Progenitor cell of endocrine pancreas (in vitro differentiated cells): ENCODE data around the gene DEFB119. TPM values are rescaled to one million over a fixed set of nuclear protein-coding genes. Genes with fewer than 3 reads are reported as not detected.

Experiments used
- DNase-seq: peaks from one replicate; pipeline ENCODE4 v3.0.0; 2021; ENCODE audit warnings: low spot score; ENCODE audit not compliant: unreplicated experiment
- H3K27ac Mint-ChIP-seq: 2 replicates; pipeline ENCODE4 v1.8.0; 2021; ENCODE audit warnings: mild to moderate bottlenecking, moderate library complexity, mixed read lengths
- H3K27me3 Mint-ChIP-seq: 2 replicates; pipeline ENCODE4 v1.8.0; 2021; ENCODE audit warnings: mixed read lengths
- H3K36me3 Mint-ChIP-seq: 2 replicates; pipeline ENCODE4 v1.8.0; 2022; ENCODE audit warnings: mixed read lengths; ENCODE audit not compliant: insufficient read depth
- H3K4me1 Mint-ChIP-seq: 2 replicates; pipeline ENCODE4 v1.8.0; 2021; ENCODE audit warnings: low read depth, mixed read lengths
- H3K4me3 Mint-ChIP-seq: 2 replicates; pipeline ENCODE4 v1.8.0; 2021; ENCODE audit warnings: low read depth, mild to moderate bottlenecking, moderate library complexity, mixed read lengths
- H3K9me3 Mint-ChIP-seq: 2 replicates; pipeline ENCODE4 v1.8.0; 2021; ENCODE audit warnings: low read depth, mixed read lengths
- CTCF ChIP-seq: fragments of 200-600 bp; sonication (generic); IDR thresholded peaks from one replicate; pipeline ENCODE4 v1.5.0; 2021; ENCODE audit warnings: antibody characterized with exemption, mild to moderate bottlenecking; ENCODE audit not compliant: unreplicated experiment
- total RNA-seq: library from RNA; stranded (reverse); gene quantifications from 2 replicates; pipeline ENCODE4 v1.2.1, GENCODE V29; 2021

DEFB119 gene
- total RNA-seq, 1 donor from 2014 or later, result not detected

- peaks cover 8% of the 10 kb centered on the region for H3K36me3 Mint-ChIP-seq
- no peak overlapping the region for H3K4me3 Mint-ChIP-seq
- H3K27ac Mint-ChIP-seq, result no peak overlapping the region
- H3K9me3 Mint-ChIP-seq, result peaks cover 76% of the 10 kb centered on the region
- no peaks in the 10 kb centered on the region for H3K4me1 Mint-ChIP-seq
- no peak for DNase-seq
- no peak for TF ChIP-seq CTCF
- H3K27me3 Mint-ChIP-seq, result no peaks in the 10 kb centered on the region
These were observed 25.3 kb upstream of the DEFB119 start for GRCh38 chr20:31415653-31416052.

- no peak for TF ChIP-seq CTCF
- no peaks in the 10 kb centered on the region for H3K27me3 Mint-ChIP-seq
- no peak overlapping the region for H3K4me3 Mint-ChIP-seq
- DNase-seq, result no peak
- H3K36me3 Mint-ChIP-seq, result peaks cover 8% of the 10 kb centered on the region
- H3K27ac Mint-ChIP-seq, result no peak overlapping the region
- H3K9me3 Mint-ChIP-seq, result peaks cover 77% of the 10 kb centered on the region
- no peaks in the 10 kb centered on the region for H3K4me1 Mint-ChIP-seq
These were observed 24.0 kb upstream of the DEFB119 start for GRCh38 chr20:31414381-31414780.

- no peaks in the 10 kb centered on the region for H3K4me1 Mint-ChIP-seq
- TF ChIP-seq CTCF, result no peak
- no peak overlapping the region for H3K27ac Mint-ChIP-seq
- no peak overlapping the region for H3K4me3 Mint-ChIP-seq
- peaks cover 8% of the 10 kb centered on the region for H3K36me3 Mint-ChIP-seq
- no peak for DNase-seq
- H3K9me3 Mint-ChIP-seq, result peaks cover 78% of the 10 kb centered on the region
- H3K27me3 Mint-ChIP-seq, result no peaks in the 10 kb centered on the region
These were observed 19.6 kb upstream of the DEFB119 start for GRCh38 chr20:31410011-31410410.

GRCh38 chr20:31406115-31406514 is 15.7 kb upstream of the DEFB119 start, which contains the start of gene DEFB121:
Gene DEFB121 (minus strand): TSS chr20:31406215. CDS start chr20:31406152, 63 bp downstream.
- no peaks in the 10 kb centered on the region for H3K4me1 Mint-ChIP-seq
- no peaks in the 10 kb centered on the region for H3K27me3 Mint-ChIP-seq
- DNase-seq, result no peak
- no peak within 1 kb of the TSS for H3K27ac Mint-ChIP-seq
- H3K36me3 Mint-ChIP-seq, result peaks cover 5% of the 10 kb centered on the region
- H3K9me3 Mint-ChIP-seq, result peaks cover 49% of the 10 kb centered on the region
- no peak for TF ChIP-seq CTCF
- H3K4me3 Mint-ChIP-seq, result no peak within 1 kb of the TSS

GRCh38 chr20:31403886-31404285 is 13.5 kb upstream of the DEFB119 start:
- H3K4me3 Mint-ChIP-seq, result no peak overlapping the region
- no peaks in the 10 kb centered on the region for H3K4me1 Mint-ChIP-seq
- DNase-seq, result no peak
- H3K27ac Mint-ChIP-seq, result no peak overlapping the region
- no peaks in the 10 kb centered on the region for H3K27me3 Mint-ChIP-seq
- no peak for TF ChIP-seq CTCF
- H3K36me3 Mint-ChIP-seq, result peaks cover 7% of the 10 kb centered on the region
- H3K9me3 Mint-ChIP-seq, result peaks cover 42% of the 10 kb centered on the region
